K562 (cell line): ENCODE data around the gene AFG1L. TPM values are rescaled to one million over a fixed set of nuclear protein-coding genes. Genes with fewer than 3 reads are reported as not detected.

Experiments used
- CEBPB ChIP-seq: fragments of 450-650 bp; IDR thresholded peaks from 2 replicates; pipeline ENCODE4 v1.6.1; 2016; ENCODE audit warnings: missing genetic modification characterization, missing compliant biosample characterization
- GATA2 ChIP-seq: sonication (generic); formaldehyde crosslinking; IDR thresholded peaks from 2 replicates; pipeline ENCODE4 v1.4.0; 2020; ENCODE audit warnings: mild to moderate bottlenecking, missing genetic modification reagents
- GMEB1 ChIP-seq: fragments of 250-450 bp; sonication (Bioruptor Pico); IDR thresholded peaks from 2 replicates; pipeline ENCODE4 v1.4.0; 2020; ENCODE audit warnings: mild to moderate bottlenecking
- GTF3C2 ChIP-seq: IDR thresholded peaks from 3 replicates; pipeline ENCODE4 v1.6.1; 2011; ENCODE audit warnings: borderline replicate concordance, mild to moderate bottlenecking, moderate library complexity; ENCODE audit not compliant: insufficient read length; ENCODE audit errors: extremely low read depth
- MEF2D ChIP-seq: conservative IDR thresholded peaks from 2 replicates; pipeline ENCODE4 v1.6.1; 2016; ENCODE audit warnings: low read depth, missing genetic modification characterization, missing compliant biosample characterization
- NCOR1 ChIP-seq: fragments of 450-650 bp; IDR thresholded peaks from 2 replicates; pipeline ENCODE4 v1.6.1; 2016; ENCODE audit warnings: mild to moderate bottlenecking, moderate library complexity
- PRPF4 ChIP-seq: fragments of 200-400 bp; formaldehyde crosslinking; IDR thresholded peaks from one replicate; pipeline ENCODE4 v1.6.1; 2017; ENCODE audit warnings: low read length, low read depth, mild to moderate bottlenecking; ENCODE audit not compliant: insufficient read depth, poor library complexity, severe bottlenecking
- TAF15 ChIP-seq: fragments of 200-400 bp; formaldehyde crosslinking; IDR thresholded peaks from 2 replicates; pipeline ENCODE4 v1.6.1; 2017; ENCODE audit warnings: mild to moderate bottlenecking, low read depth, low read length, moderate library complexity
- ZEB2 ChIP-seq: fragments of 450-650 bp; IDR thresholded peaks from 2 replicates; pipeline ENCODE4 v1.6.1; 2016
- ZNF197 ChIP-seq: fragments of 200-800 bp; sonication (Bioruptor generic); IDR thresholded peaks from 2 replicates; pipeline ENCODE4 v1.6.1; 2016; ENCODE audit warnings: low read depth, missing genetic modification characterization, missing compliant biosample characterization
- ZNF232 ChIP-seq: sonication (generic); formaldehyde crosslinking; IDR thresholded peaks from 2 replicates; pipeline ENCODE4 v1.8.0; 2022; ENCODE audit warnings: mild to moderate bottlenecking, missing genetic modification reagents
- polyA plus RNA-seq, 8 experiments: library from polyadenylated mRNA; depleted of rRNA in 4 of 8; stranded (reverse) in 5 of 8; unstranded in 3 of 8; fragments of >200 nt; fragmentation: Nextera tagmentation in 2 of 8; fragmentation: Illumina TruSeq in 1 of 8; extraction: Ambion mirVana in 2 of 8; extraction: Trizol in 1 of 8; gene quantifications; 2 replicates each; pipeline versions ENCODE4 v1.2.1 to v1.2.3, GENCODE V29; 2011 to 2014; ENCODE audit warnings: inconsistent platforms in 1 of 8, missing spikeins in 1 of 8
- total RNA-seq, 7 experiments: library from RNA; depleted of rRNA in 6 of 7; stranded (reverse); fragments of >200 nt in 6 of 7; fragmentation: Illumina TruSeq in 2 of 7; extraction: Trizol in 2 of 7; gene quantifications; 2 replicates each; pipeline versions ENCODE4 v1.2.1 to v1.2.3, GENCODE V29; 2011 to 2021; ENCODE audit warnings: low replicate concordance in 1 of 7
- TF ChIP-seq, protein P1 (sequence below), 2 experiments: fragments of 450-650 bp; IDR thresholded peaks; 2 replicates each; pipeline ENCODE4 v1.6.1; 2018; ENCODE audit warnings: mild to moderate bottlenecking in 2 of 2, low read depth in 1 of 2; ENCODE audit not compliant: partially characterized antibody in 2 of 2
- TF ChIP-seq, protein P2 (sequence below), 3 experiments: IDR thresholded peaks in 2 of 3; conservative IDR thresholded peaks in 1 of 3; 2 replicates each; pipeline ENCODE4 v1.5.1; 2011 to 2012; ENCODE audit warnings: low read length in 3 of 3, mild to moderate bottlenecking in 3 of 3, control low read depth in 2 of 3, improper control_type of control experiment in 1 of 3, inconsistent platforms in 1 of 3, low read depth in 1 of 3, mixed read lengths in 1 of 3, moderate library complexity in 1 of 3; ENCODE audit not compliant: insufficient read depth in 2 of 3
- TF ChIP-seq, protein P3 (sequence below): fragments of 250-450 bp; sonication (Bioruptor Pico); IDR thresholded peaks from 2 replicates; pipeline ENCODE4 v1.9.0; 2021; ENCODE audit warnings: mild to moderate bottlenecking
- TF ChIP-seq, protein P4 (sequence below): fragments of 450-650 bp; IDR thresholded peaks from 2 replicates; pipeline ENCODE4 v1.6.1; 2018; ENCODE audit warnings: mild to moderate bottlenecking, low read depth; ENCODE audit not compliant: partially characterized antibody

Gene AFG1L
- total and polyA plus RNA-seq, 9 of the 15 experiments (the other 6 are each of a cell fraction or from before 2014, with no cell fraction given) = 2.2 to 15.5 (median 5.8) TPM

DNA sequence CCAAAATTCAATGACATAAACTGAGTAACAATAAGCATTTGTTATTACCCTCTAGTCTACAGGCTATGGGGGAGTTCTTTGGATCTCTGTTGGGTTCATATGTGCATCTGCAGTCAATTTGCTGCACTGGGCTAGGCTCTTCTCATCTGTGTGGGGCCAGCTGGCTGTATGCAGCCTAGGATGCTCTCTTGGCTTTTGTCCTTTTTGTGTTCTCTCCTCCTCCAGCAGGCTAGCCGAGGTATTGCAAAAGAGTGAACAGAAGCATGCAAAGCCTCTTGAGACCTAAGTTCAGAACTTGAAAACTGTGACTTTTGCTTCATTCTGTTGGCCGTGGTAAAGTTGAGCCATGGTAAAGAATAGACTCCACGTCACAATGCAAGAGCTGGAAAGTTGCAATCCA is 203.0 kb downstream of the AFG1L start (continued):
- TF ChIP-seq TAF15 (no peak), ZNF232 (no peak), GTF3C2 (no peak), PRPF4 (no peak), ZEB2 (no peak), GATA2 (CRISPR knock-in tag) (no peak), ZNF197 (CRISPR knock-in tag) (no peak), MEF2D (tag) (no peak), NCOR1 (no peak), GMEB1 (CRISPR knock-in tag) (no peak), CEBPB (tag) (peak; percentile 32)
- TF ChIP-seq, protein P1, sequence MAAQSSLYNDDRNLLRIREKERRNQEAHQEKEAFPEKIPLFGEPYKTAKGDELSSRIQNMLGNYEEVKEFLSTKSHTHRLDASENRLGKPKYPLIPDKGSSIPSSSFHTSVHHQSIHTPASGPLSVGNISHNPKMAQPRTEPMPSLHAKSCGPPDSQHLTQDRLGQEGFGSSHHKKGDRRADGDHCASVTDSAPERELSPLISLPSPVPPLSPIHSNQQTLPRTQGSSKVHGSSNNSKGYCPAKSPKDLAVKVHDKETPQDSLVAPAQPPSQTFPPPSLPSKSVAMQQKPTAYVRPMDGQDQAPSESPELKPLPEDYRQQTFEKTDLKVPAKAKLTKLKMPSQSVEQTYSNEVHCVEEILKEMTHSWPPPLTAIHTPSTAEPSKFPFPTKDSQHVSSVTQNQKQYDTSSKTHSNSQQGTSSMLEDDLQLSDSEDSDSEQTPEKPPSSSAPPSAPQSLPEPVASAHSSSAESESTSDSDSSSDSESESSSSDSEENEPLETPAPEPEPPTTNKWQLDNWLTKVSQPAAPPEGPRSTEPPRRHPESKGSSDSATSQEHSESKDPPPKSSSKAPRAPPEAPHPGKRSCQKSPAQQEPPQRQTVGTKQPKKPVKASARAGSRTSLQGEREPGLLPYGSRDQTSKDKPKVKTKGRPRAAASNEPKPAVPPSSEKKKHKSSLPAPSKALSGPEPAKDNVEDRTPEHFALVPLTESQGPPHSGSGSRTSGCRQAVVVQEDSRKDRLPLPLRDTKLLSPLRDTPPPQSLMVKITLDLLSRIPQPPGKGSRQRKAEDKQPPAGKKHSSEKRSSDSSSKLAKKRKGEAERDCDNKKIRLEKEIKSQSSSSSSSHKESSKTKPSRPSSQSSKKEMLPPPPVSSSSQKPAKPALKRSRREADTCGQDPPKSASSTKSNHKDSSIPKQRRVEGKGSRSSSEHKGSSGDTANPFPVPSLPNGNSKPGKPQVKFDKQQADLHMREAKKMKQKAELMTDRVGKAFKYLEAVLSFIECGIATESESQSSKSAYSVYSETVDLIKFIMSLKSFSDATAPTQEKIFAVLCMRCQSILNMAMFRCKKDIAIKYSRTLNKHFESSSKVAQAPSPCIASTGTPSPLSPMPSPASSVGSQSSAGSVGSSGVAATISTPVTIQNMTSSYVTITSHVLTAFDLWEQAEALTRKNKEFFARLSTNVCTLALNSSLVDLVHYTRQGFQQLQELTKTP (IDR thresholded peaks at IDR 0.05; ENCODE audit: low read depth in 1 of 2, partially characterized antibody in 2 of 2) = no peak
- TF ChIP-seq, protein P2, sequence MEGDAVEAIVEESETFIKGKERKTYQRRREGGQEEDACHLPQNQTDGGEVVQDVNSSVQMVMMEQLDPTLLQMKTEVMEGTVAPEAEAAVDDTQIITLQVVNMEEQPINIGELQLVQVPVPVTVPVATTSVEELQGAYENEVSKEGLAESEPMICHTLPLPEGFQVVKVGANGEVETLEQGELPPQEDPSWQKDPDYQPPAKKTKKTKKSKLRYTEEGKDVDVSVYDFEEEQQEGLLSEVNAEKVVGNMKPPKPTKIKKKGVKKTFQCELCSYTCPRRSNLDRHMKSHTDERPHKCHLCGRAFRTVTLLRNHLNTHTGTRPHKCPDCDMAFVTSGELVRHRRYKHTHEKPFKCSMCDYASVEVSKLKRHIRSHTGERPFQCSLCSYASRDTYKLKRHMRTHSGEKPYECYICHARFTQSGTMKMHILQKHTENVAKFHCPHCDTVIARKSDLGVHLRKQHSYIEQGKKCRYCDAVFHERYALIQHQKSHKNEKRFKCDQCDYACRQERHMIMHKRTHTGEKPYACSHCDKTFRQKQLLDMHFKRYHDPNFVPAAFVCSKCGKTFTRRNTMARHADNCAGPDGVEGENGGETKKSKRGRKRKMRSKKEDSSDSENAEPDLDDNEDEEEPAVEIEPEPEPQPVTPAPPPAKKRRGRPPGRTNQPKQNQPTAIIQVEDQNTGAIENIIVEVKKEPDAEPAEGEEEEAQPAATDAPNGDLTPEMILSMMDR (IDR thresholded peaks at IDR 0.05 in 2 of 3, conservative IDR thresholded peaks at IDR 0.05 in 1 of 3; ENCODE audit: insufficient read depth in 2 of 3, low read depth in 1 of 3, low read length in 3 of 3) = peak; percentile 36 to 59 (median 50)
- TF ChIP-seq, protein P3, sequence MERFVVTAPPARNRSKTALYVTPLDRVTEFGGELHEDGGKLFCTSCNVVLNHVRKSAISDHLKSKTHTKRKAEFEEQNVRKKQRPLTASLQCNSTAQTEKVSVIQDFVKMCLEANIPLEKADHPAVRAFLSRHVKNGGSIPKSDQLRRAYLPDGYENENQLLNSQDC (CRISPR knock-in tag) = no peak
- TF ChIP-seq, protein P4, sequence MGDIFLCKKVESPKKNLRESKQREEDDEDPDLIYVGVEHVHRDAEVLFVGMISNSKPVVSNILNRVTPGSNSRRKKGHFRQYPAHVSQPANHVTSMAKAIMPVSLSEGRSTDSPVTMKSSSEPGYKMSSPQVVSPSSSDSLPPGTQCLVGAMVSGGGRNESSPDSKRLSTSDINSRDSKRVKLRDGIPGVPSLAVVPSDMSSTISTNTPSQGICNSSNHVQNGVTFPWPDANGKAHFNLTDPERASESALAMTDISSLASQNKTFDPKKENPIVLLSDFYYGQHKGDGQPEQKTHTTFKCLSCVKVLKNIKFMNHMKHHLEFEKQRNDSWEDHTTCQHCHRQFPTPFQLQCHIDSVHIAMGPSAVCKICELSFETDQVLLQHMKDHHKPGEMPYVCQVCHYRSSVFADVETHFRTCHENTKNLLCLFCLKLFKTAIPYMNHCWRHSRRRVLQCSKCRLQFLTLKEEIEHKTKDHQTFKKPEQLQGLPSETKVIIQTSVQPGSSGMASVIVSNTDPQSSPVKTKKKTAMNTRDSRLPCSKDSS = no peak
